Gastroesophageal sphincter (tissue), 4 donors: ENCODE results near the gene FBXO3. TPM values are rescaled to one million over a fixed set of nuclear protein-coding genes. Genes with fewer than 3 reads are reported as not detected.

Experiments
- ATAC-seq: fragments of 150-250 bp; one replicate; pipeline ENCODE4 v1.9.1; 2016; ENCODE audit warnings: mild to moderate bottlenecking, moderate library complexity
- H3K27ac ChIP-seq, 4 donors: fragments of 200-600 bp; sonication (generic) in 3 of 4; 1 replicate in 3 of 4; 2 replicates in 1 of 4; pipeline ENCODE4 v1.5.1; 2016 to 2019
- H3K27me3 ChIP-seq: fragments of 200-600 bp; sonication (generic); one replicate; pipeline ENCODE4 v1.5.1; 2019
- H3K36me3 ChIP-seq, 2 donors: fragments of 200-600 bp; sonication (generic); one replicate each; pipeline ENCODE4 v1.5.1; 2019; ENCODE audit warnings: control low read depth in 1 of 2
- H3K4me1 ChIP-seq, 3 donors: fragments of 200-600 bp; sonication (generic); 1 replicate in 2 of 3; 2 replicates in 1 of 3; pipeline ENCODE4 v1.5.1; 2016 to 2019; ENCODE audit warnings: control low read depth in 2 of 3
- H3K4me3 ChIP-seq, 2 donors: fragments of 200-600 bp; sonication (generic); one replicate each; pipeline ENCODE4 v1.5.1; 2019; ENCODE audit warnings: mild to moderate bottlenecking in 1 of 2, moderate library complexity in 1 of 2
- H3K9me3 ChIP-seq, 3 donors: fragments of 200-600 bp; sonication (generic); one replicate each; pipeline ENCODE4 v1.5.1; 2017 to 2019; ENCODE audit warnings: control low read depth in 2 of 3
- EP300 ChIP-seq: sonication (generic); formaldehyde crosslinking; IDR thresholded peaks from one replicate; pipeline ENCODE4 v1.6.1; 2017; ENCODE audit warnings: antibody characterized with exemption, mild to moderate bottlenecking
- POLR2A ChIP-seq, 2 donors: fragments of 450-650 bp; IDR thresholded peaks; one replicate each; pipeline ENCODE4 v1.6.1; 2017; ENCODE audit warnings: antibody characterized with exemption in 2 of 2, mild to moderate bottlenecking in 2 of 2, moderate library complexity in 1 of 2
- POLR2AphosphoS5 ChIP-seq: sonication (generic); formaldehyde crosslinking; IDR thresholded peaks from one replicate; pipeline ENCODE4 v1.6.1; 2017; ENCODE audit warnings: antibody characterized with exemption
- WGBS, 2 donors: methylation state at CpG; one replicate each; pipeline ENCODE4 v1.1.5; 2018; ENCODE audit warnings: low coverage in 1 of 2; 5-methylcytosine and 5-hydroxymethylcytosine counted together
- total RNA-seq, 4 donors: library from RNA; depleted of rRNA; stranded (reverse); fragments of >200 nt; gene quantifications; one replicate each; pipeline ENCODE4 v1.1.0, GENCODE V29; 2016
- TF ChIP-seq, protein P1 (sequence below), 4 experiments: fragments of 200-600 bp in 2 of 4; fragments of 450-650 bp in 2 of 4; sonication (generic) in 1 of 4; IDR thresholded peaks; one replicate each; pipeline ENCODE4 v1.5.1; 2017 to 2019; ENCODE audit warnings: antibody characterized with exemption in 4 of 4, mild to moderate bottlenecking in 2 of 4, moderate library complexity in 2 of 4

The FBXO3 gene
- total RNA-seq, 4 donors from 2014 or later, result 38.8 to 81.4 (median 55.7) TPM

- H3K27ac ChIP-seq, result peak overlapping the region in 3 of 4 donors; percentile 90 to 92 (median 91)
- no peaks in the 10 kb centered on the region for H3K27me3 ChIP-seq
- H3K4me1 ChIP-seq, result peaks cover 0 to 71% (median 24%) of the 10 kb centered on the region in 3 donors
- no peak for ATAC-seq
- no peaks in the 10 kb centered on the region for H3K9me3 ChIP-seq
- H3K36me3 ChIP-seq, result no peaks in the 10 kb centered on the region
- H3K4me3 ChIP-seq, result no peak overlapping the region
- WGBS, 2 donors, result 0 to 50% methylated on average over 1 of the region's 1 CpG
- TF ChIP-seq POLR2AphosphoS5, result no peak
- TF ChIP-seq EP300, result no peak
Measured at GRCh38 chr11:33775832-33776470, 1.6 kb upstream of the FBXO3 start.

DNA sequence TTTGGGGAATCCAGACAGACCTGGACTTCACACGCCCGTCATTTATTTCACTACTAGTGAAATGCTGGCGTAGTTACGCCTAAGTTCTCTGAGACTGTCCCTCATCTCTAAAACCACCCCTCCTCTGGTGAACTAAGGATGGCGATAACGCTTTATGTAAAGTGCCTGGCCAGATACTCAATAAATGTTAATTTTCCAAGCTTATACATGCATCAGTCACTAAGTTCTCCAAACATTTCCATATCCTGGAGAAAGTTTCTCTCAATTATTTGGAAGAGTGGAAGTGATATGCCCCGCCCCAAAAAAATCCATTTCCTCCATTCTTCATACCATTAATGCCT lies 1.1 kb upstream of the FBXO3 start:
- Histone ChIP-seq H3K9me3 (no peaks in the 10 kb centered on the region), H3K27ac (peak overlapping the region in 3 of 4 donors; percentile 90 to 92 (median 91)), H3K4me3 (no peak overlapping the region), H3K36me3 (peaks cover 0 to 2% of the 10 kb centered on the region in 2 donors), H3K27me3 (no peaks in the 10 kb centered on the region), H3K4me1 (peaks cover 0 to 75% (median 24%) of the 10 kb centered on the region in 3 donors)
- WGBS, 2 donors, result 69 to 72% methylated on average over 4 to 7 of the region's 7 CpGs
- ATAC-seq, result no peak
- TF ChIP-seq, protein P1, sequence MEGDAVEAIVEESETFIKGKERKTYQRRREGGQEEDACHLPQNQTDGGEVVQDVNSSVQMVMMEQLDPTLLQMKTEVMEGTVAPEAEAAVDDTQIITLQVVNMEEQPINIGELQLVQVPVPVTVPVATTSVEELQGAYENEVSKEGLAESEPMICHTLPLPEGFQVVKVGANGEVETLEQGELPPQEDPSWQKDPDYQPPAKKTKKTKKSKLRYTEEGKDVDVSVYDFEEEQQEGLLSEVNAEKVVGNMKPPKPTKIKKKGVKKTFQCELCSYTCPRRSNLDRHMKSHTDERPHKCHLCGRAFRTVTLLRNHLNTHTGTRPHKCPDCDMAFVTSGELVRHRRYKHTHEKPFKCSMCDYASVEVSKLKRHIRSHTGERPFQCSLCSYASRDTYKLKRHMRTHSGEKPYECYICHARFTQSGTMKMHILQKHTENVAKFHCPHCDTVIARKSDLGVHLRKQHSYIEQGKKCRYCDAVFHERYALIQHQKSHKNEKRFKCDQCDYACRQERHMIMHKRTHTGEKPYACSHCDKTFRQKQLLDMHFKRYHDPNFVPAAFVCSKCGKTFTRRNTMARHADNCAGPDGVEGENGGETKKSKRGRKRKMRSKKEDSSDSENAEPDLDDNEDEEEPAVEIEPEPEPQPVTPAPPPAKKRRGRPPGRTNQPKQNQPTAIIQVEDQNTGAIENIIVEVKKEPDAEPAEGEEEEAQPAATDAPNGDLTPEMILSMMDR (IDR thresholded peaks at IDR 0.05), result no peak
- TF ChIP-seq EP300 (no peak), POLR2AphosphoS5 (no peak), POLR2A (IDR thresholded peaks at IDR 0.05) (no peak)

- Histone ChIP-seq H3K4me3 (peak overlapping the region; percentile 49 to 93), H3K4me1 (peaks cover 0 to 75% (median 24%) of the 10 kb centered on the region in 3 donors), H3K9me3 (no peaks in the 10 kb centered on the region), H3K27me3 (no peaks in the 10 kb centered on the region), H3K27ac (peak overlapping the region; percentile 64 to 92 (median 90)), H3K36me3 (peaks cover 0 to 7% of the 10 kb centered on the region in 2 donors)
- 1 to 2% methylated on average over 12 to 21 of the region's 23 CpGs for WGBS, 2 donors
- peak; percentile 43 for ATAC-seq
- TF ChIP-seq, protein P1 (IDR thresholded peaks at IDR 0.05), result no peak
- TF ChIP-seq POLR2A (IDR thresholded peaks at IDR 0.05), result no peak
- TF ChIP-seq EP300, result no peak
- TF ChIP-seq POLR2AphosphoS5, result no peak
Measured at GRCh38 chr11:33774736-33775466, 581 bp upstream of the FBXO3 start.

DNA sequence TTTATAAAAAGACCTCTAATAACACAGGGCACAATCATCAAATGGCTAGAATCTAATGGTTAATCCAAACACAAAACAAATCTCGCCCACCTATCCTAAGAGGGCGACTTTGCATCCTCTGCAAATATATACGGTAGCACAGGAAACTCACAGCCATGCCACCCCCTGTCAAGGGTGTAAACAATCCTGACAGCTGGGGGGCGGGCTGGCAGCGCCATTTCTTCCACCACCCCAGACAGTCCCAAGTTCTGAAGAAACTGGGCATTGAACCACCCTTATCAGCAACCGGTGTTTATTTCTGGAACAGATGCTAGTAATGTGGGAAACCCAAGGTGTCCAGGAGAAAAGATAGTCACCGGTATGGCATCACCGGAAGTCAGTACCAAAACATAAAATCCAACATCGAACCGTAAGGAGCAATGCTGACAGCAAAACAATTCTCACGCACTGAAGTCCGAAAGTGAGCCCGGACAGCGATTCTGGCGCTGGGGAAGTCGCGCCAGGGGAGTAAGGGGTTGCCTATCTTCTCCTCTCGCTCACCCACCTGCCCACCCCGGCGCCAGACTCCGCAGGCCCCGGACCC lies 825 bp downstream of the FBXO3 start:
- Histone ChIP-seq H3K4me3 (peak overlapping the region; percentile 49 to 93), H3K9me3 (no peaks in the 10 kb centered on the region), H3K27me3 (no peaks in the 10 kb centered on the region), H3K27ac (peak overlapping the region; percentile 64 to 92 (median 90)), H3K4me1 (peaks cover 0 to 64% (median 19%) of the 10 kb centered on the region in 3 donors), H3K36me3 (peaks cover 0 to 18% of the 10 kb centered on the region in 2 donors)
- TF ChIP-seq, protein P1 (IDR thresholded peaks at IDR 0.05), result no peak
- TF ChIP-seq POLR2A (IDR thresholded peaks at IDR 0.05), result no peak
- 3 to 4% methylated on average over 14 to 16 of the region's 22 CpGs for WGBS, 2 donors
- no peak for ATAC-seq

- WGBS, 2 donors, result 20% methylated on average over 1 of the region's 1 CpG; no CpG with 5 or more reads in 1 of the 2 donors
- H3K27me3 ChIP-seq, result no peaks in the 10 kb centered on the region
- peak overlapping the region in 1 of 2 donors; percentile 93 for H3K4me3 ChIP-seq
- TF ChIP-seq POLR2A (IDR thresholded peaks at IDR 0.05) (no peak), EP300 (no peak), POLR2AphosphoS5 (no peak)
- TF ChIP-seq, protein P1 (IDR thresholded peaks at IDR 0.05), result no peak
- H3K9me3 ChIP-seq, result no peaks in the 10 kb centered on the region
- H3K36me3 ChIP-seq, result peaks cover 0 to 24% of the 10 kb centered on the region in 2 donors
- peak overlapping the region in 1 of 4 donors; percentile 90 for H3K27ac ChIP-seq
- ATAC-seq, result no peak
- H3K4me1 ChIP-seq, result peaks cover 0 to 59% (median 19%) of the 10 kb centered on the region in 3 donors
Measured at GRCh38 chr11:33772870-33773269, 1.4 kb downstream of the FBXO3 start.
